Naive thymus-derived CD4-positive, alpha-beta T cell (primary cell): Measurements from ENCODE around the gene DKK1. TPM values are rescaled to one million over a fixed set of nuclear protein-coding genes. Genes with fewer than 3 reads are reported as not detected.
"Not testable (repeated sequence)": the region's sequence is repeated elsewhere in the genome, so short reads cannot be mapped to it uniquely, and the experiment has no call there.

Experiments used
- ATAC-seq: fragments of 150-1000 bp; cut with Tn5 transposase; 2 replicates; pipeline ENCODE4 v1.10.0; 2021; ENCODE audit warnings: mild to moderate bottlenecking, moderate library complexity
- CTCF ChIA-PET: fragments of 350-600 bp; sonication (Branson Sonifier 250); formaldehyde crosslinking; loops from one replicate; lab custom pipeline; 2021; ENCODE audit warnings: antibody characterized with exemption; lab: Charles Lee
- POLR2A ChIA-PET: fragments of 350-600 bp; sonication (Branson Sonifier 250); formaldehyde crosslinking; loops from one replicate; lab custom pipeline; 2021; ENCODE audit warnings: antibody characterized with exemption, inconsistent platforms; lab: Charles Lee
- DNase-seq, 9 donors: peaks; one replicate each; pipeline versions ENCODE4 v3.0.0 to v3.0.0-alpha.2; 2020 to 2022; ENCODE audit warnings: mixed read lengths in 1 of 9
- H3K27ac ChIP-seq: one replicate; pipeline ENCODE4 v1.7.0; 2013; ENCODE audit warnings: mild to moderate bottlenecking, low read depth, low read length, moderate library complexity
- H3K27me3 ChIP-seq, 2 donors: one replicate each; pipeline ENCODE4 v1.7.0; 2013; ENCODE audit warnings: low read length in 2 of 2, mild to moderate bottlenecking in 2 of 2, moderate library complexity in 2 of 2; ENCODE audit not compliant: control insufficient read depth in 2 of 2, insufficient read depth in 2 of 2
- H3K36me3 ChIP-seq, 3 experiments: 1 replicate in 2 of 3; 2 replicates in 1 of 3; pipeline ENCODE4 v1.7.0; 2013; ENCODE audit warnings: low read length in 3 of 3, mild to moderate bottlenecking in 3 of 3, moderate library complexity in 1 of 3; ENCODE audit not compliant: insufficient read depth in 3 of 3, control insufficient read depth in 2 of 3
- H3K4me1 ChIP-seq, 2 donors: one replicate each; pipeline ENCODE4 v1.7.0; 2013; ENCODE audit warnings: low read length in 2 of 2, mild to moderate bottlenecking in 2 of 2, moderate library complexity in 1 of 2; ENCODE audit not compliant: control insufficient read depth in 2 of 2, insufficient read depth in 2 of 2
- H3K4me3 ChIP-seq: 2 replicates; pipeline ENCODE4 v1.7.0; 2013; ENCODE audit warnings: mild to moderate bottlenecking, low read length
- H3K9me3 ChIP-seq, 3 experiments: 1 replicate in 2 of 3; 2 replicates in 1 of 3; pipeline ENCODE4 v1.7.0; 2013; ENCODE audit warnings: low read length in 3 of 3; ENCODE audit not compliant: control insufficient read depth in 2 of 3
- H3K27ac Mint-ChIP-seq, 9 donors: one replicate each; pipeline ENCODE4 v1.8.0; 2020 to 2022; ENCODE audit warnings: mixed read lengths in 9 of 9, mild to moderate bottlenecking in 8 of 9, moderate library complexity in 5 of 9, inconsistent platforms in 2 of 9
- H3K27me3 Mint-ChIP-seq, 5 donors: one replicate each; pipeline ENCODE4 v1.8.0; 2021 to 2022; ENCODE audit warnings: mixed read lengths in 5 of 5, mild to moderate bottlenecking in 1 of 5
- H3K36me3 Mint-ChIP-seq, 5 donors: one replicate each; pipeline ENCODE4 v1.8.0; 2020 to 2022; ENCODE audit warnings: mixed read lengths in 5 of 5, mild to moderate bottlenecking in 3 of 5, inconsistent platforms in 1 of 5
- H3K4me1 Mint-ChIP-seq, 7 donors: one replicate each; pipeline ENCODE4 v1.8.0; 2020 to 2022; ENCODE audit warnings: mixed read lengths in 7 of 7, mild to moderate bottlenecking in 3 of 7, inconsistent platforms in 1 of 7
- H3K4me3 Mint-ChIP-seq, 10 donors: one replicate each; pipeline ENCODE4 v1.8.0; 2020 to 2022; ENCODE audit warnings: mild to moderate bottlenecking in 10 of 10, mixed read lengths in 10 of 10, moderate library complexity in 6 of 10, inconsistent platforms in 2 of 10
- H3K9me3 Mint-ChIP-seq, 11 donors: one replicate each; pipeline ENCODE4 v1.8.0; 2020 to 2022; ENCODE audit warnings: mixed read lengths in 11 of 11, mild to moderate bottlenecking in 4 of 11, inconsistent platforms in 1 of 11, moderate library complexity in 1 of 11
- intact Hi-C, 2 donors: fragments of 100-400 bp; cut with micrococcal nuclease; formaldehyde crosslinking; loops; one replicate each; pipeline ENCODE4 v1.15.1; 2023
- polyA plus RNA-seq, 2 donors: library from polyadenylated mRNA; unstranded; fragments of 300-500 nt; fragmentation: Illumina TruSeq; gene quantifications; one replicate each; pipeline ENCODE4 v1.2.3, GENCODE V29; 2021
- total RNA-seq, 6 experiments: library from RNA in 5 of 6; stranded (reverse) in 5 of 6; gene quantifications; 1 replicate in 5 of 6; 2 replicates in 1 of 6; pipeline ENCODE4 v1.2.3 and lab custom pipeline; 2021 to 2026

Gene DKK1
- total and polyA plus RNA-seq, 7 experiments from 2014 or later = not detected

- no peaks in the 10 kb centered on the region for H3K4me1 Mint-ChIP-seq
- H3K9me3 ChIP-seq = no peaks in the 10 kb centered on the region
- ATAC-seq (no peak), DNase-seq (no peak)
- H3K36me3 Mint-ChIP-seq = no peaks in the 10 kb centered on the region
- ChIA-PET POLR2A (no interaction called here), CTCF (no interaction called here)
- H3K9me3 Mint-ChIP-seq = peaks cover 0 to 8% (median 0%) of the 10 kb centered on the region in 11 donors
- H3K27ac ChIP-seq = no peak overlapping the region
- no peaks in the 10 kb centered on the region for H3K4me1 ChIP-seq
- no peaks in the 10 kb centered on the region for H3K27me3 Mint-ChIP-seq
- no peak overlapping the region for H3K27ac Mint-ChIP-seq
- H3K36me3 ChIP-seq = no peaks in the 10 kb centered on the region
- H3K27me3 ChIP-seq = no peaks in the 10 kb centered on the region
- intact Hi-C loops = no loop called here
- no peak overlapping the region for H3K4me3 Mint-ChIP-seq
- H3K4me3 ChIP-seq = no peak overlapping the region
Observed at GRCh38 chr10:52359441-52359840, 45.4 kb downstream of the DKK1 start.

GRCh38 chr10:52365547-52366432 is 51.7 kb downstream of the DKK1 start:
- H3K27ac ChIP-seq, H3K36me3 Mint-ChIP-seq, CTCF ChIA-PET, H3K9me3 ChIP-seq, H3K4me1 ChIP-seq, H3K27ac Mint-ChIP-seq, POLR2A ChIA-PET, H3K9me3 Mint-ChIP-seq, DNase-seq, H3K4me3 ChIP-seq, H3K36me3 ChIP-seq, H3K4me1 Mint-ChIP-seq, H3K4me3 Mint-ChIP-seq, ATAC-seq, intact Hi-C loops, H3K27me3 Mint-ChIP-seq, H3K27me3 ChIP-seq: not testable (repeated sequence)
